Panc1 (cell line): ENCODE results near the gene RAPGEF5. TPM values are rescaled to one million over a fixed set of nuclear protein-coding genes. Genes with fewer than 3 reads are reported as not detected.

ENCODE experiments used
- ATAC-seq: fragments of 200-7000 bp; cut with Tn5 transposase; 2 replicates; pipeline ENCODE4 v1.9.1; 2020; ENCODE audit warnings: mild to moderate bottlenecking, moderate library complexity
- BruUV-seq: library from RNA; stranded (reverse); fragments of 400-500 nt; replicated peaks from 2 replicates; lab custom pipeline; 2021; lab: Mats Ljungman, UMichigan
- CTCF ChIA-PET: fragments of 300-600 bp; sonication (Branson Sonifier 250); formaldehyde crosslinking; loops from one replicate; lab custom pipeline; 2022; ENCODE audit warnings: antibody characterized with exemption; lab: Charles Lee
- POLR2A ChIA-PET: fragments of 300-600 bp; sonication (Branson Sonifier 250); formaldehyde crosslinking; loops from one replicate; lab custom pipeline; 2022; ENCODE audit warnings: antibody characterized with exemption; lab: Charles Lee
- DNase-seq: peaks from one replicate; pipeline ENCODE4 v3.0.0-alpha.2; 2010; ENCODE audit warnings: low read depth, low spot score
- H3K27ac ChIP-seq: 2 replicates; pipeline ENCODE4 v1.5.1; 2011; ENCODE audit warnings: mild to moderate bottlenecking, low read length, inconsistent platforms
- H3K27me3 ChIP-seq: fragments of 200-500 bp; sonication (Bioruptor generic); 2 replicates; pipeline ENCODE4 v1.6.0; 2014; ENCODE audit warnings: low read length, inconsistent platforms; ENCODE audit not compliant: control insufficient read depth, insufficient read depth
- H3K36me3 ChIP-seq: fragments of 200-500 bp; sonication (Bioruptor generic); 2 replicates; pipeline ENCODE4 v1.5.1; 2014; ENCODE audit warnings: inconsistent platforms, mild to moderate bottlenecking, low read length, moderate library complexity; ENCODE audit not compliant: control insufficient read depth, insufficient read depth
- H3K4me1 ChIP-seq: 2 replicates; pipeline ENCODE4 v1.5.1; 2011; ENCODE audit warnings: inconsistent platforms, mild to moderate bottlenecking, low read length, moderate library complexity; ENCODE audit not compliant: control insufficient read depth, insufficient read depth
- H3K4me3 ChIP-seq, 2 experiments: 2 replicates each; pipeline ENCODE4 v1.5.1; 2011 to 2012; ENCODE audit warnings: low read depth in 2 of 2, low read length in 2 of 2, mild to moderate bottlenecking in 2 of 2, inconsistent platforms in 1 of 2, moderate library complexity in 1 of 2
- H3K9me3 ChIP-seq: fragments of 200-500 bp; sonication (Bioruptor generic); 2 replicates; pipeline ENCODE4 v1.5.1; 2014; ENCODE audit warnings: low read depth, mild to moderate bottlenecking, inconsistent platforms, low read length, moderate library complexity; ENCODE audit not compliant: control insufficient read depth, insufficient read depth
- POLR2AphosphoS5 ChIP-seq: IDR thresholded peaks from 2 replicates; pipeline ENCODE4 v1.6.1; 2012; ENCODE audit warnings: mild to moderate bottlenecking, low read depth, low read length, moderate library complexity
- REST ChIP-seq, 2 experiments: IDR thresholded peaks; 2 replicates each; pipeline ENCODE4 v1.6.1; 2011 to 2012; ENCODE audit warnings: low read depth in 2 of 2, control low read depth in 1 of 2, low read length in 1 of 2, mild to moderate bottlenecking in 1 of 2, moderate library complexity in 1 of 2; ENCODE audit not compliant: insufficient read depth in 1 of 2
- SIN3A ChIP-seq: IDR thresholded peaks from 2 replicates; pipeline ENCODE4 v1.6.1; 2012; ENCODE audit warnings: low read depth, mild to moderate bottlenecking, low read length, moderate library complexity, borderline replicate concordance; ENCODE audit not compliant: insufficient read depth
- TCF7L2 ChIP-seq: IDR thresholded peaks from 2 replicates; pipeline ENCODE4 v1.6.1; 2011; ENCODE audit warnings: mild to moderate bottlenecking, low read depth, low read length, inconsistent platforms
- in situ Hi-C: cut with HindIII; loops from 2 replicates; pipeline ENCODE4 v1.10.0; 2016; ENCODE audit warnings: low sequenced_read_pairs, low pct_unique_long_range_greater_than_20kb
- intact Hi-C: fragments of 100-400 bp; cut with micrococcal nuclease; formaldehyde crosslinking; loops from one replicate; pipeline ENCODE4 v1.10.0; 2022; ENCODE audit not compliant: unreplicated experiment
- total RNA-seq: library from RNA; stranded (reverse); gene quantifications from one replicate; pipeline ENCODE4 v1.2.1, GENCODE V29; 2021; ENCODE audit not compliant: unreplicated experiment
- TF ChIP-seq, protein P1 (sequence below): fragments of 450-650 bp; IDR thresholded peaks from 2 replicates; pipeline ENCODE4 v1.5.1; 2017; ENCODE audit warnings: mild to moderate bottlenecking

Gene RAPGEF5
- total RNA-seq, 1 experiment from 2014 or later = 1.4 TPM

- BruUV-seq = no TSS peak
- intact Hi-C loops = no loop called here
These were observed 251.4 kb downstream of the RAPGEF5 start for GRCh38 chr7:22105550-22105949.

GRCh38 chr7:22094413-22095342 lies 262.3 kb downstream of the RAPGEF5 start:
- Histone ChIP-seq H3K4me1 (no peaks in the 10 kb centered on the region), H3K4me3 (no peak overlapping the region), H3K27ac (no peak overlapping the region), H3K9me3 (no peaks in the 10 kb centered on the region), H3K27me3 (peaks cover 10% of the 10 kb centered on the region; the same call in 1 of the 2 replicates), H3K36me3 (no peaks in the 10 kb centered on the region)
- no TSS peak for BruUV-seq
- intact Hi-C loops (no loop called here), in situ Hi-C loops (no loop called here)
- no peak for DNase-seq
- ChIA-PET POLR2A (interaction anchor here (0.5 kb wide), 1 partner anchor 498 kb away, joined by 13 read pairs; no protein-coding TSS in a partner anchor), CTCF (interaction anchor here (1.0 kb wide), 1 partner anchor 11 kb away, joined by 4 read pairs; no protein-coding TSS in a partner anchor)
- TF ChIP-seq, protein P1, sequence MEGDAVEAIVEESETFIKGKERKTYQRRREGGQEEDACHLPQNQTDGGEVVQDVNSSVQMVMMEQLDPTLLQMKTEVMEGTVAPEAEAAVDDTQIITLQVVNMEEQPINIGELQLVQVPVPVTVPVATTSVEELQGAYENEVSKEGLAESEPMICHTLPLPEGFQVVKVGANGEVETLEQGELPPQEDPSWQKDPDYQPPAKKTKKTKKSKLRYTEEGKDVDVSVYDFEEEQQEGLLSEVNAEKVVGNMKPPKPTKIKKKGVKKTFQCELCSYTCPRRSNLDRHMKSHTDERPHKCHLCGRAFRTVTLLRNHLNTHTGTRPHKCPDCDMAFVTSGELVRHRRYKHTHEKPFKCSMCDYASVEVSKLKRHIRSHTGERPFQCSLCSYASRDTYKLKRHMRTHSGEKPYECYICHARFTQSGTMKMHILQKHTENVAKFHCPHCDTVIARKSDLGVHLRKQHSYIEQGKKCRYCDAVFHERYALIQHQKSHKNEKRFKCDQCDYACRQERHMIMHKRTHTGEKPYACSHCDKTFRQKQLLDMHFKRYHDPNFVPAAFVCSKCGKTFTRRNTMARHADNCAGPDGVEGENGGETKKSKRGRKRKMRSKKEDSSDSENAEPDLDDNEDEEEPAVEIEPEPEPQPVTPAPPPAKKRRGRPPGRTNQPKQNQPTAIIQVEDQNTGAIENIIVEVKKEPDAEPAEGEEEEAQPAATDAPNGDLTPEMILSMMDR = no peak
- TF ChIP-seq SIN3A = no peak
- no peak for TF ChIP-seq POLR2AphosphoS5
- no peak for TF ChIP-seq REST (IDR thresholded peaks at IDR 0.05; ENCODE audit: insufficient read depth in 1 of 2, low read depth in 2 of 2, low read length in 1 of 2)
- TF ChIP-seq TCF7L2 = no peak
- no peak for ATAC-seq

More at GRCh38 chr7:22105550-22105949, 251.4 kb downstream of the RAPGEF5 start:
- Histone ChIP-seq H3K4me1 (no peaks in the 10 kb centered on the region), H3K9me3 (no peaks in the 10 kb centered on the region), H3K27ac (no peak overlapping the region), H3K36me3 (no peaks in the 10 kb centered on the region), H3K27me3 (peaks cover 12% of the 10 kb centered on the region), H3K4me3 (no peak overlapping the region)
- ChIA-PET CTCF (no interaction called here), POLR2A (no interaction called here)
- in situ Hi-C loops = no loop called here
- ATAC-seq (no peak), DNase-seq (no peak)
- TF ChIP-seq POLR2AphosphoS5 (no peak), TCF7L2 (no peak), REST (IDR thresholded peaks at IDR 0.05; ENCODE audit: insufficient read depth in 1 of 2, low read depth in 2 of 2, low read length in 1 of 2) (no peak), SIN3A (no peak)
- TF ChIP-seq, protein P1 = no peak
